Measurements from ENCODE around the gene KCMF1.

Gene KCMF1

GRCh38 chr2:85022232-85022631 is 51.3 kb downstream of the KCMF1 start:
- DNase-seq (ENCODE audit: low read depth, low spot score), result no peak

DNA sequence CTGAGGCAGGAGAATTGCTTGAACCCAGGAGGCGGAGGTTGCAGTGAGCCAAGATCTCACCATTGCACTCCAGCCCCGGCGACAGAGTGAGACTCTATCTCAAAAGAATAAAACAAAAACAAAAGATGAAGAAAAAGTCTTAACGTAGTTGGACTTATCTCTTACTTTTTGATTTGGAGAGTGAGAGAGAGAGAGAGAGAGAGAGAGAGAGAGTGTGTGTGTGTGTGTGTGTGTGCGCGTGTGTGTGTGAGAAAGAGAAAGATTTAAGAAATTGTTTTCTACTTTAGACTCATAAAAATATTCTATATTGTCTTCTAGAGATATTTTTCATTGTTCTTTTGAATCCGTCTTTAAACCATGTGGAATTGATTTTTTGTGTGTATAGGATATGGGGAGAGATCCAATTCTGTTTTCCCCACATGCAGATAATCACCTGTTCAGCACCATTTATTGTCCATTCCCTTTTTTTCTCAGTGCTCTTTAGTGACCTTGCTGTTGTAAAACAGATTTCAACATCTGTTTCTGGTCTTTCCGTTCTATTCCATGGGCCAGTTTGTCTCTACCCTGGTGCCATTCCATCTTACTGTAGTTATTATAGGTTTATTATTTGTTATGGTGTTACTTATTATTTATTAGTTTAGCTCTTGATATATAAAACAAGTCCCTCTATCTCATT is 53.5 kb downstream of the KCMF1 start:
- DNase-seq (ENCODE audit: low read depth, low spot score), result no peak

DNA sequence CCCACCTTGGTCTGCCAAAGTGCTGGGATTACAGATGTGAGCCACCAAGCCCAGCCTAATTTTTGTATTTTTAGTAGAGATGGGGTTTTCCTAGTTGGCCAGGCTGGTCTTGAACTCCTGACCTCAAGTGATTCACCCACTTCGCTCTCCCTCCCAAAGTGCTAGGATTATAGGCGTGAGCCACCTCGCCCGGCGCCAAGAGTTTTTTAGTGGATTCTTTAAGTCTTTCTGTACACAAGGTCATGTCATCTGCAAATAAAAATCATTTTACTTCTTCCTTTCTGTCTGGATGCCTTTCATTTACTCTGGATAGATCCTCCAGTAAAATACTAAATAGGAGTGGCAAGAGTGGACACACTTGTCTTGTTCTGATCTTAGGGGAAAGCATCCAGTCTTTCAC is 61.7 kb downstream of the KCMF1 start:
- no peak for DNase-seq (ENCODE audit: low read depth, low spot score)

DNA sequence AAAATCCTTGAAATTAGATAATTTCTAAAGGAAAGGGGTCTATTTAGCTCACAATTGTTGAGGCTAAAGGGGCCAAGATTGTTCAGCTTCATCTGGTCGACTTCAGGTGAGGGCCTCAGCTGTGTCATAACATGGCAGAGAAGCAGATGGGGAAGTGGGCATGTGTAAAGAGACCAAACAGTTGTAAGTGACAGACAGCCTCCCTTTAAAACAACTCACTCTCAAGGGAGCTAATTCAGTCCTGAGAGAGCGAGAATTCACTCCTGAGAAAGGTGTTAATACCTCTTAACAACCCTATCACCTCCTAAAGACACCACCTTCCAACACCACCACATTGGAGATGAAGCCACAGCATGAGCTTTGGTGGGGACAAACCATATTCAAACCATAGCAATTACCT is 62.4 kb downstream of the KCMF1 start:
- DNase-seq (ENCODE audit: low read depth, low spot score), result no peak

GRCh38 chr2:85034158-85034557 is 63.2 kb downstream of the KCMF1 start:
- DNase-seq (ENCODE audit: low read depth, low spot score), result no peak

GRCh38 chr2:85037622-85038021 is 66.7 kb downstream of the KCMF1 start:
- no peak for DNase-seq (ENCODE audit: low read depth, low spot score)

DNA sequence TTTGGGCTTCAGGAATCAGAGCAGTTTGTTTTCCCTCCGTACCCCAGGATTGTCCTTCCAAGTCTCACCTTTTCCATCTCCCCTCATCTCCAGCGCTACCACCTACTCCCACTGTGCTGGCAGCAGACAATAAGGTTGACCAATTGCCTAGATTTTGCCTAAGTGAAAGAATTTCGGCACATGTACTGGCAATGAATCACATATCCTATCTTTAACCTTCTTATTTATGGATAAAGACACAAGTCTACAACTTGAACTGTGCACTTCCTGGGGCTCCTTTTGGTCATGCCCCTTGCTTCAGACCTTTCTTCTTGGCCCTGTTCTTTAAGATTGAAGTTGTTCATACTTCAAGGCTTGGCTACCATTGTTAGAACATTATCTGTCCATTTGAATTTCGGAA is 71.4 kb downstream of the KCMF1 start:
- DNase-seq (ENCODE audit: low read depth, low spot score), result no peak

GRCh38 chr2:85048534-85048933 is 77.6 kb downstream of the KCMF1 start:
- DNase-seq (ENCODE audit: low read depth, low spot score), result no peak

DNA sequence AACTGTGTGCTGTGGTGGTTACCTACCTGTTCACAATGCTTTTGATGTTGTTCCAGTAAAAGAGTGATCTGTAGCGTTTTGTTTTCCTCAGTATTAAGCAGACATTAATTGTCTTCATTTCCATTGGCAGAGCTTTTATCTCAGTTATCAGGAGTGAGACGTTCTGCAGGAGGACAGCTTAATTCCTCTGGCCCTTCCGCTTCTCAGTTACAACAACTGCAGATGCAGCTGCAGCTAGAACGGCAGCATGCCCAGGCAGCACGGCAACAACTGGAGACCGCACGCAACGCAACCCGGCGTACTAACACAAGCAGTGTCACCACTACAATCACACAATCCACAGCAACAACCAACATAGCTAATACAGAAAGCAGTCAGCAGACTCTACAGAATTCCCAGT is 78.3 kb downstream of the KCMF1 start:
- no peak for DNase-seq (ENCODE audit: low read depth, low spot score)

DNA sequence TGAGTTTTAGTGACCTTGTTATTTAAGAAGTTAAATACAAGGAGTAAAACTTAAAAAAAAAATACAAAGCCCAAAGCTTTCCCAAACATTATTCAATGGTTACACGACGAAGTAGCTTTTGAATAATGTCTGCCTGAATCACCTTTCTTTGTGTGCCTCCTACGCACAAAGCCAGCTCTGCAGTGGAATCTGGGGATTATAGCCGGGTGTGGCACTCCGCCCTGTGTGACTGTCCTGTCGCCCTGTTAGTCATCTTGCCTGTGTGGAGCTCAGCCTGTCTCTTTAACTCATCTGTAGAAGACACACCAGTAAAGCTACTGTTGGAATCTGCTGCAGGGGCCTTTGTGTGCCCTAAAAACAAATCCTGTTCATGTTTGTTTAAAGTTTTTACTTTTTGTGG is 82.8 kb downstream of the KCMF1 start:
- DNase-seq (ENCODE audit: low read depth, low spot score), result peak; percentile 64

- DNase-seq (ENCODE audit: low read depth, low spot score), result no peak
Measured at GRCh38 chr2:85057226-85057962, 86.4 kb downstream of the KCMF1 start.

DNA sequence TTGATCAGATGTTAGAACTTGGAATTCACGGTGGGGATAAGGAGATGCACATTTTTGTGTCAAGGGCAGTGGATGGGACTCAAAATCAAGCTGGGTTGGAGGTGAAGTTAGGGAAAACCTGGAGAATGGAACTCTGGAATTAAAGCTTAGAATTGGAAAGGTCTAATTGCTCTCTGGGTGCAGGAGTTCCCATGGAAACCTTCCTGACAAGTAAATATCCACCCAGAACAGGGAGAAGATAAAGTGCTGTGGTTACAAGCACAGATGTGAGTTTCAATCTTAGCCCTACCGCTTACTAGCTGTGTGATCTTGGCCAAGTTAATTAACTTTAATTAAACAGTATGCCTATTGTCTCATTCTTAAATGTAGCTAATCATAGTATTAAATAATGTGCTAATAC is 90.9 kb downstream of the KCMF1 start:
- DNase-seq (ENCODE audit: low read depth, low spot score), result no peak

DNA sequence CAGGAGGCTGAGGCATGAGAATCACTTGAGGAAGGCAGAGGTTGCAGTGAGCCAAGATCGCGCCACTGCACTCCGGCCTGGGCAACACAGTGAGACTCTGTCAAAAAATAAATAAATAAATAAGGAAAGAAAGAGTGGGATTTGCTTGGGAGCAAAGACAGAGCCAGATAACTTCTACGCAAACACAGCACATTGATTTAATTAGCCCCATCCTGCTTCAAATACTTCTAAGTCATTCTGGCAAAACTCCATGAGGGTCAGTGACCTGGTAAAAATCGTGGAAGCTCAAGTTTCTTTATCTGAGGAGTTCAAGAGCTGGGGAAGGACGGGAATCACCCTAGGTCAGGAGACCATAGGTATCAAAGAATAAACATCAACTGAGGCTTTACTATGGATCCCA is 91.6 kb downstream of the KCMF1 start:
- no peak for DNase-seq (ENCODE audit: low read depth, low spot score)

GRCh38 chr2:85063981-85064599 is 93.1 kb downstream of the KCMF1 start:
- no peak for DNase-seq (ENCODE audit: low read depth, low spot score)

- no peak for DNase-seq (ENCODE audit: low read depth, low spot score)
Measured at GRCh38 chr2:85064927-85065577, 94.1 kb downstream of the KCMF1 start.

GRCh38 chr2:85066006-85066740 is 95.2 kb downstream of the KCMF1 start:
- DNase-seq (ENCODE audit: low read depth, low spot score), result no peak

- DNase-seq (ENCODE audit: low read depth, low spot score), result peak; percentile 90
Measured at GRCh38 chr2:85066874-85067351, 96.0 kb downstream of the KCMF1 start.

DNA sequence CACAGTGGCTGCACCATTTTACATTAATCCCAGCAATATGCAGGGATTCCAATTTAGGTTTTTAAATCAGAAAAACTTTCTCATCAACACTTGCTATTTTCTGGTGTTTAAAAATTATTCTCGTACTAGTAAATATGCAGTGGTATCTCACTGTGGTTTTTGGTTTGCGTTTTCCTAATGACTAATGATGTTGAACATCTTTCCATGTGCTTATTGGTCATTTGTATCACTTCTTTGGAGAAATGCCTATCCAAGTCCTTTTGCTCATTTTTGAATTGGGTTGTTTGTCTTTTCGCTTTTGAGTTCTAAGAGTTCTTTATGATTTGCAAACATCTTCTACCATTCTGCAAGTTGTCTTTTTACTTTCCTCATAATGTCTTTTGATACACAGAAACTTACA is 100.1 kb downstream of the KCMF1 start:
- peak; percentile 25 for DNase-seq (ENCODE audit: low read depth, low spot score)

- no peak for DNase-seq (ENCODE audit: low read depth, low spot score)
Measured at GRCh38 chr2:85073033-85073432, 102.1 kb downstream of the KCMF1 start.

- no peak for DNase-seq (ENCODE audit: low read depth, low spot score)
Measured at GRCh38 chr2:85076618-85077274, 105.8 kb downstream of the KCMF1 start.

DNA sequence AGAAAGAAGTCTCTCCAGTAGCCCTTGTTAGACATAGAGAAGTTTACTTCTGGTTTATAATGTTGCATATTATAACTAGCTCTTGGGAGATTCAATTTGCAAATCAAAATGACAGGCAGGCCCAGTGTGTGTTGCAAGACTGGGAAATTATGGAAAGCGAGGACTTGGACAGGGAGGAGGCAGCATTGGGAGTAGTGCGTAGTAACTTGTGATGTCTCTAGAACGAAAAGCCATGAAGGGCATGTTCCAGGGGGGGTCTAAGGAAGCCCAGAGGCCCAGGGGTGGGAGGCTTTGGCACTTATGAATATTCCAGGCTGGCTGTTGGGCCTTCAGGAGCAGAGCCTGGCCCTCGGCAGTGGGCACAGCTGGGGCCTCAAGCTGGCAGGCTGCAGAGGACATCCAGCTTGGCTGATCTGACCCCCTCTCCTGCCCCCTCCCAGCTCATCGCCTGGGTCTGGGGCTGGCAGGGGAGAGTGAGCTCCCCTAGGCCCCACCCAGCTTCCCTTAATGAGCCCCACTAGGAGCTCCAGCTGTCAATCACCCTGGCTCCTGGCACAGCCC is 107.0 kb downstream of the KCMF1 start:
- no peak for DNase-seq (ENCODE audit: low read depth, low spot score)

Data from astrocyte of the hippocampus (primary cell).